ENCODE data around the gene RIMBP2. TPM values are rescaled to one million over a fixed set of nuclear protein-coding genes. Genes with fewer than 3 reads are reported as not detected.

Gene RIMBP2
- total and polyA plus RNA-seq, 7 experiments from 2014 or later = 0.05 TPM; not detected in 6

- Mint-ChIP-seq H3K36me3 (no peaks in the 10 kb centered on the region), H3K4me3 (no peak overlapping the region), H3K9me3 (peaks cover 0 to 2% (median 0%) of the 10 kb centered on the region in 11 donors), H3K4me1 (no peaks in the 10 kb centered on the region), H3K27me3 (peaks cover 0 to 5% (median 0%) of the 10 kb centered on the region in 5 donors), H3K27ac (no peak overlapping the region)
- Histone ChIP-seq H3K36me3 (ENCODE audit: control insufficient read depth in 2 of 3, insufficient read depth in 3 of 3, low read length in 3 of 3) (no peaks in the 10 kb centered on the region), H3K27me3 (ENCODE audit: control insufficient read depth in 2 of 2, insufficient read depth in 2 of 2, low read length in 2 of 2) (no peaks in the 10 kb centered on the region), H3K27ac (ENCODE audit: low read depth, low read length) (no peak overlapping the region), H3K4me3 (ENCODE audit: low read length) (no peak overlapping the region), H3K4me1 (ENCODE audit: control insufficient read depth in 2 of 2, insufficient read depth in 2 of 2, low read length in 2 of 2) (no peaks in the 10 kb centered on the region), H3K9me3 (ENCODE audit: control insufficient read depth in 2 of 3, low read length in 3 of 3) (no peaks in the 10 kb centered on the region)
- intact Hi-C loops (cut with micrococcal nuclease) = no loop called here
- ATAC-seq (no peak), DNase-seq (no peak)
- POLR2A ChIA-PET = no interaction called here
- CTCF ChIA-PET = no interaction called here
Measured at GRCh38 chr12:130456375-130457199, 259.5 kb downstream of the RIMBP2 start.

DNA sequence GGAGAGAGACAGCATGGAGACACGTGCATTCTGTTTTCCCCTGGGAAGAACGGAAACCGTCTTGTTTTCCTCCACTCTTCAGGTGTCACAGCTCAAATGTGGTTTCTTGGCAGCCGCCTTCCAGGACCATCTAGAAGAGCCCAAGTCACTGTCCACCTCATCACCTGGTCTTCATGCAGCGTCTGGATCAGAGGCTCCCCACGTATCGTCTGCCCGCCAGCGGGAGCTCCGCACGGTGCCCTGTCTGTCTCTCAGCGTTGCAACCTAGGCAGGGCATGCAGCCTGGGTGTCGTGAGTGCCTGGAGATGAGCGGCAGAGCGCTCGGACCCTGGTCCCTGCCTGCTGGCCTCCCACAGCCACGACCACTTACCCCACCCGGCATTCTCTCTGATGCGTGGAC is 260.9 kb downstream of the RIMBP2 start:
- H3K4me3 ChIP-seq (ENCODE audit: low read length) = no peak overlapping the region
- Mint-ChIP-seq H3K4me1 (no peaks in the 10 kb centered on the region), H3K9me3 (peaks cover 0 to 2% (median 0%) of the 10 kb centered on the region in 11 donors), H3K27me3 (peaks cover 0 to 5% (median 0%) of the 10 kb centered on the region in 5 donors), H3K36me3 (no peaks in the 10 kb centered on the region), H3K27ac (no peak overlapping the region), H3K4me3 (no peak overlapping the region)
- intact Hi-C loops (cut with micrococcal nuclease) = no loop called here
- no peak overlapping the region for H3K27ac ChIP-seq (ENCODE audit: low read depth, low read length)
- no peak for ATAC-seq
- DNase-seq = no peak
- no peaks in the 10 kb centered on the region for H3K4me1 ChIP-seq (ENCODE audit: control insufficient read depth in 2 of 2, insufficient read depth in 2 of 2, low read length in 2 of 2)
- no peaks in the 10 kb centered on the region for H3K36me3 ChIP-seq (ENCODE audit: control insufficient read depth in 2 of 3, insufficient read depth in 3 of 3, low read length in 3 of 3)
- no peaks in the 10 kb centered on the region for H3K27me3 ChIP-seq (ENCODE audit: control insufficient read depth in 2 of 2, insufficient read depth in 2 of 2, low read length in 2 of 2)
- no peaks in the 10 kb centered on the region for H3K9me3 ChIP-seq (ENCODE audit: control insufficient read depth in 2 of 3, low read length in 3 of 3)
- ChIA-PET POLR2A (no interaction called here), CTCF (no interaction called here)

DNA sequence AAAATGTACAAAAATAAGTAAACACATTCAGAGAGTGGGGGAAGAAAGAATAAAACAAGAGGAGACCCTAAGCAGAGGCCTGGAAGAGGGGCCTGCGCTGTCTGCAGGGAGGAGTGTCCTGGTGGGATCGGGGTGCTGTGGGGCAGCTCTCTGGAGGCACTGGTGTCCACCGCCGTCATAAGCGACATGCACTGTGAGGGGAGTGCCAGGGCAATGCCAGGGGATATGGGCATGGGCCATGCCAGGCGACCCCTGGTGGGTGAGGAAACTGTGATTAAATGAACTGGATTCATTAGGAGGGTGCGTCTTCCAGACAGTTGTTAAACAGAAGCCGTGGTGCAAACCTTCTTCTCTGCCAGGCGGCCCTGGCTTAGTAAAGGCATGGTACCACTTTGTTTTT is 261.8 kb downstream of the RIMBP2 start:
- Histone ChIP-seq H3K36me3 (ENCODE audit: control insufficient read depth in 2 of 3, insufficient read depth in 3 of 3, low read length in 3 of 3) (no peaks in the 10 kb centered on the region), H3K27me3 (ENCODE audit: control insufficient read depth in 2 of 2, insufficient read depth in 2 of 2, low read length in 2 of 2) (no peaks in the 10 kb centered on the region), H3K9me3 (ENCODE audit: control insufficient read depth in 2 of 3, low read length in 3 of 3) (no peaks in the 10 kb centered on the region), H3K4me3 (ENCODE audit: low read length) (no peak overlapping the region), H3K4me1 (ENCODE audit: control insufficient read depth in 2 of 2, insufficient read depth in 2 of 2, low read length in 2 of 2) (no peaks in the 10 kb centered on the region), H3K27ac (ENCODE audit: low read depth, low read length) (no peak overlapping the region)
- Mint-ChIP-seq H3K4me3 (no peak overlapping the region), H3K27ac (no peak overlapping the region), H3K36me3 (no peaks in the 10 kb centered on the region), H3K9me3 (peaks cover 0 to 4% (median 0%) of the 10 kb centered on the region in 11 donors), H3K27me3 (peaks cover 0 to 5% (median 0%) of the 10 kb centered on the region in 5 donors), H3K4me1 (no peaks in the 10 kb centered on the region)
- POLR2A ChIA-PET = no interaction called here
- ATAC-seq (no peak), DNase-seq (no peak)
- CTCF ChIA-PET = no interaction called here
- intact Hi-C loops (cut with micrococcal nuclease) = no loop called here

- DNase-seq (no peak), ATAC-seq (no peak)
- POLR2A ChIA-PET = no interaction called here
- no peaks in the 10 kb centered on the region for H3K36me3 Mint-ChIP-seq
- intact Hi-C loops (cut with micrococcal nuclease) = no loop called here
- H3K27me3 Mint-ChIP-seq = peaks cover 0 to 2% (median 0%) of the 10 kb centered on the region in 5 donors
- no peak overlapping the region for H3K27ac Mint-ChIP-seq
- Histone ChIP-seq H3K36me3 (ENCODE audit: control insufficient read depth in 2 of 3, insufficient read depth in 3 of 3, low read length in 3 of 3) (no peaks in the 10 kb centered on the region), H3K4me1 (ENCODE audit: control insufficient read depth in 2 of 2, insufficient read depth in 2 of 2, low read length in 2 of 2) (no peaks in the 10 kb centered on the region), H3K27me3 (ENCODE audit: control insufficient read depth in 2 of 2, insufficient read depth in 2 of 2, low read length in 2 of 2) (no peaks in the 10 kb centered on the region), H3K4me3 (ENCODE audit: low read length) (no peak overlapping the region), H3K27ac (ENCODE audit: low read depth, low read length) (no peak overlapping the region), H3K9me3 (ENCODE audit: control insufficient read depth in 2 of 3, low read length in 3 of 3) (no peaks in the 10 kb centered on the region)
- no peak overlapping the region for H3K4me3 Mint-ChIP-seq
- peaks cover 0 to 4% (median 0%) of the 10 kb centered on the region in 11 donors for H3K9me3 Mint-ChIP-seq
- no peaks in the 10 kb centered on the region for H3K4me1 Mint-ChIP-seq
- CTCF ChIA-PET = no interaction called here
Measured at GRCh38 chr12:130452546-130452945, 263.6 kb downstream of the RIMBP2 start.

- H3K27me3 Mint-ChIP-seq = no peaks in the 10 kb centered on the region
- no peaks in the 10 kb centered on the region for H3K27me3 ChIP-seq (ENCODE audit: control insufficient read depth in 2 of 2, insufficient read depth in 2 of 2, low read length in 2 of 2)
- H3K27ac Mint-ChIP-seq = no peak overlapping the region
- H3K27ac ChIP-seq (ENCODE audit: low read depth, low read length) = no peak overlapping the region
- CTCF ChIA-PET = no interaction called here
- no peaks in the 10 kb centered on the region for H3K4me1 ChIP-seq (ENCODE audit: control insufficient read depth in 2 of 2, insufficient read depth in 2 of 2, low read length in 2 of 2)
- H3K36me3 ChIP-seq (ENCODE audit: control insufficient read depth in 2 of 3, insufficient read depth in 3 of 3, low read length in 3 of 3) = no peaks in the 10 kb centered on the region
- H3K36me3 Mint-ChIP-seq = no peaks in the 10 kb centered on the region
- POLR2A ChIA-PET = no interaction called here
- no peak overlapping the region for H3K4me3 ChIP-seq (ENCODE audit: low read length)
- no peaks in the 10 kb centered on the region for H3K9me3 ChIP-seq (ENCODE audit: control insufficient read depth in 2 of 3, low read length in 3 of 3)
- H3K9me3 Mint-ChIP-seq = peaks cover 0 to 2% (median 0%) of the 10 kb centered on the region in 11 donors
- no peaks in the 10 kb centered on the region for H3K4me1 Mint-ChIP-seq
- no peak overlapping the region for H3K4me3 Mint-ChIP-seq
- intact Hi-C loops (cut with micrococcal nuclease) = no loop called here
- ATAC-seq (no peak), DNase-seq (no peak)
Measured at GRCh38 chr12:130451001-130451930, 264.8 kb downstream of the RIMBP2 start.

- intact Hi-C loops (cut with micrococcal nuclease) = loop anchor here in 1 of 2 donors (5.0 kb wide), 1 partner anchor 298 kb away; no protein-coding TSS in a partner anchor
- Mint-ChIP-seq H3K27ac (no peak overlapping the region), H3K9me3 (peaks cover 0 to 2% (median 0%) of the 10 kb centered on the region in 11 donors), H3K36me3 (no peaks in the 10 kb centered on the region), H3K4me1 (no peaks in the 10 kb centered on the region), H3K4me3 (no peak overlapping the region), H3K27me3 (no peaks in the 10 kb centered on the region)
- H3K4me1 ChIP-seq (ENCODE audit: control insufficient read depth in 2 of 2, insufficient read depth in 2 of 2, low read length in 2 of 2) = no peaks in the 10 kb centered on the region
- no peak for ATAC-seq
- ChIA-PET POLR2A (no interaction called here), CTCF (no interaction called here)
- no peaks in the 10 kb centered on the region for H3K9me3 ChIP-seq (ENCODE audit: control insufficient read depth in 2 of 3, low read length in 3 of 3)
- no peak overlapping the region for H3K4me3 ChIP-seq (ENCODE audit: low read length)
- no peaks in the 10 kb centered on the region for H3K36me3 ChIP-seq (ENCODE audit: control insufficient read depth in 2 of 3, insufficient read depth in 3 of 3, low read length in 3 of 3)
- H3K27ac ChIP-seq (ENCODE audit: low read depth, low read length) = no peak overlapping the region
- no peaks in the 10 kb centered on the region for H3K27me3 ChIP-seq (ENCODE audit: control insufficient read depth in 2 of 2, insufficient read depth in 2 of 2, low read length in 2 of 2)
- DNase-seq = no peak
Measured at GRCh38 chr12:130449291-130449690, 266.8 kb downstream of the RIMBP2 start.

All from naive thymus-derived CD4-positive, alpha-beta T cell (primary cell).